Epithelial cell of esophagus (primary cell): ENCODE results near the gene HS6ST3.

Experiments
- DNase-seq: peaks from one replicate; pipeline ENCODE4 v3.0.0; 2010; ENCODE audit warnings: low read depth
- H3K4me3 ChIP-seq: 2 replicates; pipeline ENCODE4 v1.5.1; 2011; ENCODE audit warnings: mild to moderate bottlenecking, low read length, control low read depth
- TF ChIP-seq, protein P1 (sequence below): IDR thresholded peaks from 2 replicates; pipeline ENCODE4 v1.5.1; 2011; ENCODE audit warnings: low read depth, mild to moderate bottlenecking, low read length, control low read depth, inconsistent platforms; ENCODE audit not compliant: insufficient read depth; ENCODE audit errors: missing control alignments

The HS6ST3 gene

DNA sequence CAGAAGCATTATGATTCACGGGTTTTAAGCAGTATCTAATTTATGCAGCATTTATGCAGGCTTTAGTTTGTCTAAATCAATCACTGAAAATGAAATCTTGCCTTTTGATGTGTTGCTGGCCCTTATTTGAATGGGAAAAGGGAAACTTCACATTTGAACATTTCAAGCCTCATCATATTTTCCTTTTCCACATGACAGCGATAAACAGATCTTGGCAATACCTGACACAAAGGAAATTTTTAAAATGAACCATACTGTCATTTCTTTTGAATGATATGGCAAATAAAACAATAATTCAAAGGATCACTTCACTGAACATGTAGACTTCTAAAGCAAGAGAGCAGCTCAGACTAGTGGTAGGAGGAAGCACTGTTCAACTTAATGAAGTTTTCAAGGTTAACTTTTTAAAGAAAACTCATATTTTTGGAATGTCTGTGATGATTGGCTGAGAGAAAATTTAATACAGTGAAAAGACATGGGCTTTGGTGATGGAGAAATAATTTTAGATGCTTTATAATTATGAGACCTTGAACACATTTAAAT lies 706.3 kb downstream of the HS6ST3 start:
- H3K4me3 ChIP-seq, result no peak overlapping the region
- DNase-seq, result peak; percentile 17
- TF ChIP-seq, protein P1, sequence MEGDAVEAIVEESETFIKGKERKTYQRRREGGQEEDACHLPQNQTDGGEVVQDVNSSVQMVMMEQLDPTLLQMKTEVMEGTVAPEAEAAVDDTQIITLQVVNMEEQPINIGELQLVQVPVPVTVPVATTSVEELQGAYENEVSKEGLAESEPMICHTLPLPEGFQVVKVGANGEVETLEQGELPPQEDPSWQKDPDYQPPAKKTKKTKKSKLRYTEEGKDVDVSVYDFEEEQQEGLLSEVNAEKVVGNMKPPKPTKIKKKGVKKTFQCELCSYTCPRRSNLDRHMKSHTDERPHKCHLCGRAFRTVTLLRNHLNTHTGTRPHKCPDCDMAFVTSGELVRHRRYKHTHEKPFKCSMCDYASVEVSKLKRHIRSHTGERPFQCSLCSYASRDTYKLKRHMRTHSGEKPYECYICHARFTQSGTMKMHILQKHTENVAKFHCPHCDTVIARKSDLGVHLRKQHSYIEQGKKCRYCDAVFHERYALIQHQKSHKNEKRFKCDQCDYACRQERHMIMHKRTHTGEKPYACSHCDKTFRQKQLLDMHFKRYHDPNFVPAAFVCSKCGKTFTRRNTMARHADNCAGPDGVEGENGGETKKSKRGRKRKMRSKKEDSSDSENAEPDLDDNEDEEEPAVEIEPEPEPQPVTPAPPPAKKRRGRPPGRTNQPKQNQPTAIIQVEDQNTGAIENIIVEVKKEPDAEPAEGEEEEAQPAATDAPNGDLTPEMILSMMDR, result peak; percentile 34

DNA sequence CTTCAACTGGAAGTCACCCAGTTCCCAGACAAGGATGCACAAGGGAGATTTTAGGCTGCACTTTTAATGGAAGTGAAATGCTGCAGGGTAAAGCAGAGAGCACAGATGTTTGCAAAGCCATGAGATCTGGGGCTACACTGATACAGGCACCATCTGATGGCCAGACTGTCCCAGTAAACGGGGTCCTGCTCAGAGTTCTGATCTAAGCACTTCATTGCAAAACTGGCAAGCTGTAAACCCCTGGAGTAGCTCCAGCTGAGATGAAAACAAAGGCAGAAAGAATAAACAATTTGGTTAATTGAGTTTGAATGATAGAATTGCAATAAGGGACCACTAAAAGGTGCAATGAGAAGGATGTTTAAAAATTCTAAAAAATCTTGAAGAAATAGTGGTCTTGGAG lies 707.2 kb downstream of the HS6ST3 start:
- TF ChIP-seq, protein P1, result no peak
- DNase-seq, result no peak
- no peak overlapping the region for H3K4me3 ChIP-seq

DNA sequence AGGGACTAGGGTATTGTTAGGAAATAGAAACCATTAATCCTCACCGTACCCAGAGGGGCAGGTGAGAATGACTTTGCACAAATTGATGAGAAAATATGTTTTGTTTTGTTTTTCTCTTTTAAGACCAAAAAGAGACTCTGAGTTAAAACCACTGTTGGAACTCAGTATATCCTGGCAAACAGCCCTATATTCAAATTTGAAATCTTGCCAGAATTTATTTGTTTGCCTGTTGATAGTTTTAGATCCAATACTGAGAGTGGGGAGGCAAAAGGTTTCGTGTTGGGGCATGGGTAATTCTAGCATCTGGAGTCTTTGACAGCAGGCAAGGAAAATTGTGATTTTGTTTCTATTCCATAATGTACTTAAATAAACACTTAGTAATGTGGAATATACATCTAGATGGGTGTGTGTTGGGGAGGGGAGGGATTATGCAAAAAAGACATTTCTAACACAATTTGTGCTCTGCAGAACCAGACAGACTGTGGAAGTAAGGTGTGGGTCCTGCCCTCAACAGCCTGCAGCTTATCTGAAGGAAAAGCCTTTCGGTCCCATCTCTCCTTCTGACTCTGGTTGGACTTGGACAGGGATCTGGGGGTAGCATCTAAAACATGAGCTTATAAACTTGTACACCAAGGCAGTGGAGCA lies 713.7 kb downstream of the HS6ST3 start:
- TF ChIP-seq, protein P1, result no peak
- no peak for DNase-seq
- no peak overlapping the region for H3K4me3 ChIP-seq

DNA sequence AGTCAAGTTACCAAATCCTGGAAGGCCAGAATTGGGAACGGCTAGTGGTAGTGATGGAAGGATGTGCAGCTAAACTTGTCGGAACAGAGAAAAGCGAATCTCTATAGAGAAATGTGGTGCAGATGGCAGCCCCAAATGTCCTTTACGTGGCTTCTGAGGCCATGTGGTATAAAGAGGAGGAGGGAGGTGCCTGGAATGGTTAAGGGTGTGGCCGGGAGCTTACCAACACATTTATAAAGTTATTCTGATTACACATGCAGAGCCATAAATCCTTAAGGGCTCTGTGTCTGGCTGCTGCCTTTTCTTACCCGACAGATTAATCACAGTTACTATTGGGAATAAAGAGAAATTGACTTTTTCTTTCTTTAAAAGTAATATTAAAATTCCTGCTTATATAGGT lies 714.3 kb downstream of the HS6ST3 start:
- DNase-seq, result no peak
- TF ChIP-seq, protein P1, result no peak
- no peak overlapping the region for H3K4me3 ChIP-seq

DNA sequence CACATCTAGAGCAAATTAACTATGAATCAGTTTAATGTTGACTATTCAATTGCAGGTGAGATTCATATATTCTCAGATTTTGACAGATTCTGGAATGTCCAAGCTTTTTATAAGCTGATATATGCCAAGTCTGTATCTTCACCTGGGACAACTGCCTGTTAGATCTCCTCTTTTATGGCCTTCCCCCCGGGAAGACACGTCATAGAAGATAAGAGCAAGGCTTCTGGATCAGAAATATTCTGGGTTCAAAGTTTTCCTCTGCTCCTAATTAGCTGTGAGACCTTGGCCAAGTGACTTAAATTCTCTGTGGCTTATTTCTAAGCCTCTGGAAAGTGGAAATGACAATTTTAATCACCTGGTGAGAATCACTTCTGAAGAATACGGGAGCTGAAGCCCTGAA lies 716.8 kb downstream of the HS6ST3 start:
- no peak overlapping the region for H3K4me3 ChIP-seq
- DNase-seq, result no peak
- TF ChIP-seq, protein P1, result no peak

DNA sequence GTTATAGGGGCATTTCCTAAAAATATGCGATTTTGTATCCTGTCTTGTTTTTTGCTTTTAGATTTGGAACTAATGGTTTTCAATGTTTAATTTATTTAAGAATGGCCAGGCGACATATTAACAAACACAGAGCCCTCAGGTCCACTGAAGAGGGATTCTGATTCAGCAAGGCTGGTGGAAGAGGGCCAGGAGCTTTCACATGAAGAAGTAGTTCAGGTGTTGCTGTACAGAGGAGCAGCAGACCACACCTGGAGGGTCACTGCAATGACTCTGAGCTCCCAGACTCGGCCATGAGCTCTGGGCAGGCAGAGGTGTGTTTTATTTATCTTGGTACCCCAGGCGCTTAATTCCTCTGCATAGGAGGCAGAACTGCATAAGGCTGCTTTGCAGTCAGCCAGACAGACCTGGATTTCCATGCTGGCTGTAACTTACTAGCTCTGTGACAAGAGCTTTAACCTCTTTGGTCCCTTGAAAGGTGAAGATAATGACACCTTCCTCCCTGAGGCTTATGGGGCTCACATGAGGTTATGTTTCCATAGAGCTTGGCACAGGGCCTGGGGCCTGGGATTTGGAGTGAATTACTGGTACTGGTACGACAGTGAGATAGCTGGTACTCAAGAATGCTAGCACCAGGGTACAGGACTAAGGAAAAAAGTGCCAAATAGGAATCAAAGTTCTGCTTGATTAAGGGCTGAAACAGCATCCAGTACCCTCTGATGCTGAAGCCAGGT lies 719.6 kb downstream of the HS6ST3 start:
- DNase-seq, result no peak
- no peak overlapping the region for H3K4me3 ChIP-seq
- TF ChIP-seq, protein P1, result no peak
